A673 (cell line): ENCODE data around the gene C18orf32. TPM values are rescaled to one million over a fixed set of nuclear protein-coding genes. Genes with fewer than 3 reads are reported as not detected.

Experiments used
- BruUV-seq: library from RNA; stranded (reverse); fragments of 400-500 nt; replicated peaks from 2 replicates; lab custom pipeline; 2021; lab: Mats Ljungman, UMichigan
- CTCF ChIA-PET: fragments of 300-600 bp; sonication (Branson Sonifier 250); formaldehyde crosslinking; loops from one replicate; lab custom pipeline; 2022; ENCODE audit warnings: antibody characterized with exemption; lab: Charles Lee
- POLR2A ChIA-PET: fragments of 300-600 bp; sonication (Branson Sonifier 250); formaldehyde crosslinking; loops from one replicate; lab custom pipeline; 2022; ENCODE audit warnings: antibody characterized with exemption; ENCODE audit not compliant: low non-redundant PET; lab: Charles Lee
- DNase-seq: peaks from one replicate; pipeline ENCODE4 v3.0.0-alpha.2; 2015; ENCODE audit warnings: low spot score
- H3K27ac ChIP-seq: fragments of 200-600 bp; sonication (generic); 2 replicates; pipeline ENCODE4 v1.5.1; 2016; ENCODE audit warnings: mixed run types, low read depth, mild to moderate bottlenecking, mixed read lengths, antibody characterized with exemption, low read length; ENCODE audit not compliant: poor library complexity, severe bottlenecking
- H3K27me3 ChIP-seq: fragments of 200-600 bp; sonication (generic); replicated peaks from 2 replicates; pipeline ENCODE4 v1.6.1; 2017; ENCODE audit warnings: mixed run types, low read depth, mild to moderate bottlenecking, mixed read lengths, antibody characterized with exemption, low read length; ENCODE audit not compliant: insufficient read depth, poor library complexity
- H3K36me3 ChIP-seq: fragments of 200-600 bp; sonication (generic); 2 replicates; pipeline ENCODE4 v1.6.1; 2016; ENCODE audit warnings: mixed run types, mild to moderate bottlenecking, mixed read lengths, antibody characterized with exemption, low read length; ENCODE audit not compliant: insufficient read depth, poor library complexity, severe bottlenecking
- H3K4me1 ChIP-seq: fragments of 200-600 bp; sonication (generic); 2 replicates; pipeline ENCODE4 v1.6.1; 2017; ENCODE audit warnings: mixed run types, mild to moderate bottlenecking, mixed read lengths, antibody characterized with exemption, low read length; ENCODE audit not compliant: insufficient read depth, poor library complexity, severe bottlenecking
- H3K4me3 ChIP-seq: fragments of 200-600 bp; sonication (generic); 2 replicates; pipeline ENCODE4 v1.5.1; 2016; ENCODE audit warnings: low read depth, mixed run types, mild to moderate bottlenecking, mixed read lengths, low read length; ENCODE audit not compliant: poor library complexity, severe bottlenecking
- H3K9me3 ChIP-seq: fragments of 200-600 bp; sonication (generic); 2 replicates; pipeline ENCODE4 v1.6.1; 2016; ENCODE audit warnings: mixed run types, low read depth, mild to moderate bottlenecking, mixed read lengths, antibody characterized with exemption, low read length; ENCODE audit not compliant: poor library complexity, severe bottlenecking
- CTCF ChIP-seq: fragments of 300-800, 200-600 bp; sonication (generic); conservative IDR thresholded peaks from 2 replicates; pipeline ENCODE4 v1.5.1; 2017; ENCODE audit warnings: low read depth, mild to moderate bottlenecking, antibody characterized with exemption, low read length, moderate library complexity, mixed read lengths
- EZH2 ChIP-seq: fragments of 200-600 bp; sonication (generic); IDR thresholded peaks from 2 replicates; pipeline ENCODE4 v1.6.1; 2017; ENCODE audit warnings: borderline replicate concordance, low read depth, mild to moderate bottlenecking, mixed read lengths, antibody characterized with exemption, low read length; ENCODE audit not compliant: poor library complexity, severe bottlenecking
- intact Hi-C: fragments of 100-400 bp; cut with micrococcal nuclease; formaldehyde crosslinking; loops from one replicate; pipeline ENCODE4 v1.10.0; 2022; ENCODE audit not compliant: unreplicated experiment
- total RNA-seq: library from RNA; stranded (reverse); gene quantifications from 2 replicates; pipeline ENCODE4 v1.2.3, GENCODE V29; 2021

Gene C18orf32
- total RNA-seq, 1 experiment from 2014 or later, result 43.8 TPM

- Histone ChIP-seq H3K27me3 (no peaks in the 10 kb centered on the region), H3K4me3 (no peak overlapping the region), H3K27ac (no peak overlapping the region), H3K4me1 (no peaks in the 10 kb centered on the region), H3K9me3 (peaks cover 19% of the 10 kb centered on the region), H3K36me3 (no peaks in the 10 kb centered on the region)
- no TSS peak for BruUV-seq
- TF ChIP-seq EZH2, result no peak
- no peak for TF ChIP-seq CTCF
- CTCF ChIA-PET, result no interaction called here
- DNase-seq, result no peak
- POLR2A ChIA-PET, result no interaction called here
- intact Hi-C loops, result loop anchor here (10.0 kb wide), 1 partner anchor 672 kb away; no protein-coding TSS in a partner anchor
These were observed 40.6 kb downstream of the C18orf32 start for GRCh38 chr18:49446481-49446880.

GRCh38 chr18:49444581-49444980, 42.5 kb downstream of the C18orf32 start:
- intact Hi-C loops, result loop anchor here (10.0 kb wide), 1 partner anchor 670 kb away; no protein-coding TSS in a partner anchor
- H3K27ac ChIP-seq, result no peak overlapping the region
- CTCF ChIA-PET, result no interaction called here
- no peaks in the 10 kb centered on the region for H3K36me3 ChIP-seq
- peaks cover 3% of the 10 kb centered on the region for H3K9me3 ChIP-seq
- H3K4me3 ChIP-seq, result no peak overlapping the region
- POLR2A ChIA-PET, result no interaction called here
- DNase-seq, result no peak
- BruUV-seq, result no TSS peak
- no peaks in the 10 kb centered on the region for H3K4me1 ChIP-seq
- no peak for TF ChIP-seq EZH2
- TF ChIP-seq CTCF, result no peak
- no peaks in the 10 kb centered on the region for H3K27me3 ChIP-seq

GRCh38 chr18:49443837-49444236, 43.2 kb downstream of the C18orf32 start:
- no peaks in the 10 kb centered on the region for H3K27me3 ChIP-seq
- DNase-seq, result no peak
- H3K27ac ChIP-seq, result no peak overlapping the region
- no peaks in the 10 kb centered on the region for H3K4me1 ChIP-seq
- TF ChIP-seq EZH2, result no peak
- no peak for TF ChIP-seq CTCF
- BruUV-seq, result no TSS peak
- no peak overlapping the region for H3K4me3 ChIP-seq
- CTCF ChIA-PET, result no interaction called here
- intact Hi-C loops, result loop anchor here (10.0 kb wide), 1 partner anchor 669 kb away; no protein-coding TSS in a partner anchor
- POLR2A ChIA-PET, result no interaction called here
- no peaks in the 10 kb centered on the region for H3K9me3 ChIP-seq
- no peaks in the 10 kb centered on the region for H3K36me3 ChIP-seq
